GM18511 (cell line): ENCODE results near the gene ADAMTSL3.
"Not testable (repeated sequence)": the region's sequence is repeated elsewhere in the genome, so short reads cannot be mapped to it uniquely, and the experiment has no call there.

Experiments
- ATAC-seq: cut with Tn5 transposase; IDR thresholded peaks from one replicate; pipeline ENCODE4 v1.9.1; 2021; ENCODE audit warnings: mild to moderate bottlenecking, moderate library complexity; ENCODE audit not compliant: unreplicated experiment

Gene ADAMTSL3

GRCh38 chr15:84010246-84010645 lies 356.3 kb downstream of the ADAMTSL3 start:
- ATAC-seq: no peak

- ATAC-seq: no peak
Measured at GRCh38 chr15:84016371-84016770, 362.4 kb downstream of the ADAMTSL3 start.

- no peak for ATAC-seq
Measured at GRCh38 chr15:84022516-84022915, 368.6 kb downstream of the ADAMTSL3 start.

- ATAC-seq: no peak
Measured at GRCh38 chr15:84023636-84024035, 369.7 kb downstream of the ADAMTSL3 start.

GRCh38 chr15:84033793-84034553 lies 380.1 kb downstream of the ADAMTSL3 start:
- ATAC-seq: no peak

- ATAC-seq: no peak
Measured at GRCh38 chr15:84034578-84035398, 380.9 kb downstream of the ADAMTSL3 start.

- no peak for ATAC-seq
Measured at GRCh38 chr15:84035399-84035766, 381.5 kb downstream of the ADAMTSL3 start.

- no peak for ATAC-seq
Measured at GRCh38 chr15:84037301-84037700, 383.4 kb downstream of the ADAMTSL3 start.

GRCh38 chr15:84042434-84043056 lies 388.6 kb downstream of the ADAMTSL3 start:
- ATAC-seq: not testable (repeated sequence)

- no peak for ATAC-seq
Measured at GRCh38 chr15:84046064-84046637, 392.2 kb downstream of the ADAMTSL3 start.

GRCh38 chr15:84049480-84049879 lies 395.6 kb downstream of the ADAMTSL3 start:
- ATAC-seq: not testable (repeated sequence)

- ATAC-seq: no peak
Measured at GRCh38 chr15:84050076-84050475, 396.2 kb downstream of the ADAMTSL3 start.

- not testable (repeated sequence) for ATAC-seq
Measured at GRCh38 chr15:84051146-84051545, 397.2 kb downstream of the ADAMTSL3 start.

GRCh38 chr15:84054544-84054943 lies 400.6 kb downstream of the ADAMTSL3 start:
- not testable (repeated sequence) for ATAC-seq

GRCh38 chr15:84057714-84058331 lies 403.9 kb downstream of the ADAMTSL3 start:
- ATAC-seq: no peak

- ATAC-seq: not testable (repeated sequence)
Measured at GRCh38 chr15:84063674-84064073, 409.8 kb downstream of the ADAMTSL3 start.

GRCh38 chr15:84068674-84069073 lies 414.8 kb downstream of the ADAMTSL3 start:
- not testable (repeated sequence) for ATAC-seq

- ATAC-seq: not testable (repeated sequence)
Measured at GRCh38 chr15:84078038-84078437, 424.1 kb downstream of the ADAMTSL3 start.

GRCh38 chr15:84079325-84079884 lies 425.5 kb downstream of the ADAMTSL3 start:
- not testable (repeated sequence) for ATAC-seq
